Prostate gland (tissue), 2 donors: ENCODE measurements around the gene ATP1A3.

Source experiments
- POLR2A ChIP-seq: fragments of 450-650 bp; IDR thresholded peaks from one replicate; pipeline ENCODE4 v1.6.1; 2016; ENCODE audit warnings: antibody characterized with exemption, mild to moderate bottlenecking
- POLR2AphosphoS5 ChIP-seq: sonication (generic); formaldehyde crosslinking; IDR thresholded peaks from one replicate; pipeline ENCODE4 v1.6.1; 2017; ENCODE audit warnings: antibody characterized with exemption
- TF ChIP-seq, protein P1 (sequence below), 4 experiments: fragments of 200-600 bp in 2 of 4; fragments of 450-650 bp in 2 of 4; sonication (generic) in 2 of 4; IDR thresholded peaks; 1 replicate in 3 of 4; 2 replicates in 1 of 4; pipeline ENCODE4 v1.5.1; 2016 to 2019; ENCODE audit warnings: antibody characterized with exemption in 4 of 4, mild to moderate bottlenecking in 2 of 4, moderate library complexity in 2 of 4

DNA sequence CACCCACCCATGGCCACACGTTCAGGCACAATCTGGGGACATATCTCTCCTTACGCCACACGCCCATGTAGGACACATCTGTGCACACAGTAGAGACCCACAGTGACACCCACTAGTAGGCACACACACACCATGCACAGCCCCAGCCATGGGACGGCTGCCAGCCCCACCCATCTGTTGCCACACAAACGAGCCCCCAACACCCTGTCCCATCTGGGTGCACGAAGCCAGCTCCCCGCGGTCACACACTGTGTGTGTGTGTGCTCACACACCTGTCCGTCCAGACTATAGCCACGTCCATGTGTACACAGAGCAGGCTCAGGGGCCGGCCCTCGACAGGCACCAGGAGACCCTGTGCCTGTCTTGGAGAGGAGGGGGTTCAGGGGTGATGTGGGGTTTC lies 76.4 kb downstream of the ATP1A3 start:
- TF ChIP-seq POLR2AphosphoS5 (no peak), POLR2A (no peak)
- TF ChIP-seq, protein P1, sequence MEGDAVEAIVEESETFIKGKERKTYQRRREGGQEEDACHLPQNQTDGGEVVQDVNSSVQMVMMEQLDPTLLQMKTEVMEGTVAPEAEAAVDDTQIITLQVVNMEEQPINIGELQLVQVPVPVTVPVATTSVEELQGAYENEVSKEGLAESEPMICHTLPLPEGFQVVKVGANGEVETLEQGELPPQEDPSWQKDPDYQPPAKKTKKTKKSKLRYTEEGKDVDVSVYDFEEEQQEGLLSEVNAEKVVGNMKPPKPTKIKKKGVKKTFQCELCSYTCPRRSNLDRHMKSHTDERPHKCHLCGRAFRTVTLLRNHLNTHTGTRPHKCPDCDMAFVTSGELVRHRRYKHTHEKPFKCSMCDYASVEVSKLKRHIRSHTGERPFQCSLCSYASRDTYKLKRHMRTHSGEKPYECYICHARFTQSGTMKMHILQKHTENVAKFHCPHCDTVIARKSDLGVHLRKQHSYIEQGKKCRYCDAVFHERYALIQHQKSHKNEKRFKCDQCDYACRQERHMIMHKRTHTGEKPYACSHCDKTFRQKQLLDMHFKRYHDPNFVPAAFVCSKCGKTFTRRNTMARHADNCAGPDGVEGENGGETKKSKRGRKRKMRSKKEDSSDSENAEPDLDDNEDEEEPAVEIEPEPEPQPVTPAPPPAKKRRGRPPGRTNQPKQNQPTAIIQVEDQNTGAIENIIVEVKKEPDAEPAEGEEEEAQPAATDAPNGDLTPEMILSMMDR (IDR thresholded peaks at IDR 0.05), result no peak
